Forelimb muscle (tissue), 1 donor: ENCODE measurements around the gene CPNE9. TPM values are rescaled to one million over a fixed set of nuclear protein-coding genes. Genes with fewer than 3 reads are reported as not detected.
A peak's percentile ranks its signal among the peaks of the same experiment; 100 is the strongest.
"Not testable (repeated sequence)": the region's sequence is repeated elsewhere in the genome, so short reads cannot be mapped to it uniquely, and the experiment has no call there.

Source experiments
- DNase-seq: peaks from one replicate; pipeline ENCODE4 v3.0.0-alpha.2; 2013; ENCODE audit warnings: low read depth
- polyA plus RNA-seq: library from polyadenylated mRNA; unstranded; fragments of 120-200 nt; gene quantifications from one replicate; pipeline ENCODE4 v1.2.1, GENCODE V29; 2013; ENCODE audit not compliant: insufficient read length

The CPNE9 gene
- polyA plus RNA-seq, 1 donor = not detected

DNA sequence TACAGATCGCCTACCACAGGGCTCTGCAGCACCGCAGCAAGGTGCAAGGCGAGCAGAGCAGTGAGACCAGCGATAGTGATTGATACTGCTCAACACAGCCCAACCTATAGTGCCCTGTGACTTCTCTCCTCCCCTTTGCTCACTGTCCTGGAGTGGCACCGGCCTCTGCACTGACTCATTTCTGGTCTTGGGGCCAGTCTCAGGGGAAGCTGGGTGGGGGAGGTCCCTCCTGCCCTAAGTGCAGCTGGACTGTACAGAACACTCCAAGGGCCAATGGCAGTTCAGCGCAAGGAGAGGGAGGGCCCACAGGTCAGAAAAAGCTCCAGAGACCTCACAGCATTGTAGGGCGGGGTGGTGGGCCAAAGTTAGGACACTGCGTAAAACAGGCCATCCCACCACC is 43.6 kb downstream of the CPNE9 start:
- no peak for DNase-seq

DNA sequence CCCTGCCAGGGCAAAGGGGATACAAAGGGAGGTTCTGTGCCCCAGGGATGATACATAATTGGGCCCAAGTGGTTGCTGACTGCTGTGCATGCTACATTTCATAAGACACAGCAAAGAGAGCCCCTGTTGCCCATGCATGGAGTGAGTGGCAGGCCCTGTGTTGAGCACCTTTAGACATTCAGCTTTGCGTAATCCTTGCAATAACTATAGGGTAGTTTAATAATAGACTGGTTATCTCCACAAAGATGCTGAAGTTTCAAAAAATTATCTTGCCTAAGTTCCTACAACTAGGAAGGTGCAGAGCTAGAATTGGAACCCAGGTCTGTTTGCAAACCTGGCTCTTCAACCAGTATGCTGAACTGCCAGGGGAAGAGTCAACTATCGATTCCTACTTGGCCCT is 44.4 kb downstream of the CPNE9 start:
- no peak for DNase-seq

DNA sequence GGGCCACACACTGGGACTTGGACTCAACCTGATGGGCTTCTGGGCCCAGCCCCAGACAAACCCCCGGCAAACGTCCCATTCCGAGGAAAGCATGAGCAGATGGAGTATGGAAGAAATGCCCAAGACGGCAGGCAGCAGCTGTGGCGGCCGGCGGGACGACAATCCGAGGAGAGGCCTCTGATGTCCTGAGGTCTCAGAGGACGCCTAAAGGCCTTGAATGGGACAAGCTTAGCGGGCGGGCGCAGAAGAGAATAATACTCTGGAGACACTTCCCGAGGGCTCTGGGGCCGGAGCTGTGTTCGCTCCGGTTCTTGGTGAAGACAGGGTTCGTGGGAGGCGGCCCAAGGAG is 45.6 kb downstream of the CPNE9 start:
- no peak for DNase-seq

DNA sequence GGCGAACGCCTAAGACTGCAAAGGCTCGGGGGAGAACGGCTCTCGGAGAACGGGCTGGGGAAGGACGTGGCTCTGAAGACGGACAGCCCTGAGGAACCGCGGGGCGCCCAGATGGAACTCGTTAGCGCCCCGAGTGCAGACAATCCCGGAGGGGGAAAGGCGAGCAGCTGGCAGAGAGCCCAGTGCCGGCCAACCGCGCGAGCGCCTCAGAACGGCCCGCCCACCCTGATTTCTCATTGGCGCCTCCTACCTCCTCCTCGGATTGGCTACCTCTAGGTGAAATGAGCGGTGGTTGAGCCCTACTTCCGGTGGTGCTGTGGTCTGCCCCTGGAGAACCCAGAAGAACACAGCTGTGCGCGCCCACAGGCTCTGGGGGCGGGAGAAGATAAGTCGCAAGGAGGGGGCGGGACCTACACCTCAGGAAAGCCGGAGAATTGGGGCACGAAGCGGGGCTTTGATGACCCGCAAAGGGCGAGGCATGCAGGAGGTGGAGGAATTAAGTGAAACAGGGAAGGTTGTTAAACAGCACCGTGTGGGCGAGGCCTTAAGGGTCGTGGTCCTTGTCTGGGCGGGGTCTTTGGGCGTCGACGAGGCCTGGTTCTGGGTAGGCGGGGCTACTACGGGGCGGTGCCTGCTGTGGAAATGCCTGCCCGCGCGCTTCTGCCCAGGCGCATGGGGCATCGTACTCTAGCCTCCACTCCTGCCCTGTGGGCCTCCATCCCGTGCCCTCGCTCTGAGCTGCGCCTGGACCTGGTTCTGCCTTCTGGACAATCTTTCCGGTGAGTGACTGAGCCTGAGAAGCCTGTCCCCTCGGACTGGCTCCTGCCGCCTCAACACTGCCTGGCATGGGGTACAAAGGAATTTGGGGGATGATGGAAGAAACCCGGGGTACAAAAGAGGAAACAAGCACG is 46.3 kb downstream of the CPNE9 start, which contains the start of gene OGG1:
Gene OGG1 (plus strand): TSS at position 308 of the 911 bp plus-strand sequence. CDS start 335 bp downstream, at position 643.
- peak; percentile 91 for DNase-seq

DNA sequence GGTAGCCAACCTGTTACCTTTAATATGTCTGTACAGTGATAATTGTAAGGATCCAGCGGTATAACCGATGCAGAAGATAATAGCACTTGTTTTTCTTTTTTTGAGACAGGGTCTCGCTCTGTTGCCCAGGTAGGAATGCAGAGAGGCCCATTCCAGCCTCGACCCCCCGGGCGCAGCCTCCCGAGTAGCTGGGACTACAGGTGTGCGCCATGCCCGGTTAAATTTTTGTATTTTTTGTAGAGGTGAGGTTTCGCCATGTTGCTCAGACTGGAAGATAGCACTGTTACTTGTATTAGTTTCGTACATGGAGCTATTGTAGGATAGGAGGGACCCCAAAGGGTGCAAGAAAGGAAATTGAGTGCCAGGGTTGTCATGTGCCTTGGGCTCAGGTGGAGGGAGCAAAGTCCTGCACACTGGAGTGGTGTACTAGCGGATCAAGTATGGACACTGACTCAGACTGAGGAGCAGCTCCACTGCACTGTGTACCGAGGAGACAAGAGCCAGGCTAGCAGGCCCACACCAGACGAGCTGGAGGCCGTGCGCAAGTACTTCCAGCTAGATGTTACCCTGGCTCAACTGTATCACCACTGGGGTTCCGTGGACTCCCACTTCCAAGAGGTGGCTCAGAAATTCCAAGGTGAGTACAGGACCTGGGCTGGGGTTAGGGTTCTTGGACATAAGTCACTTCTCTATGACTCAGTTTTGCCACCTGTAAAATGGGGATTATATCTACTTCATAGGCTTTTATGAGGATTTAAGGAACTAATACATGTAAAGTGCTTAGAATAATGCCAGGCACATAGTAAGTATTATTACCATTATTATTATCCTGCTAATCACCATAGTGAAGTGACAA is 47.2 kb downstream of the CPNE9 start:
- no peak for DNase-seq

DNA sequence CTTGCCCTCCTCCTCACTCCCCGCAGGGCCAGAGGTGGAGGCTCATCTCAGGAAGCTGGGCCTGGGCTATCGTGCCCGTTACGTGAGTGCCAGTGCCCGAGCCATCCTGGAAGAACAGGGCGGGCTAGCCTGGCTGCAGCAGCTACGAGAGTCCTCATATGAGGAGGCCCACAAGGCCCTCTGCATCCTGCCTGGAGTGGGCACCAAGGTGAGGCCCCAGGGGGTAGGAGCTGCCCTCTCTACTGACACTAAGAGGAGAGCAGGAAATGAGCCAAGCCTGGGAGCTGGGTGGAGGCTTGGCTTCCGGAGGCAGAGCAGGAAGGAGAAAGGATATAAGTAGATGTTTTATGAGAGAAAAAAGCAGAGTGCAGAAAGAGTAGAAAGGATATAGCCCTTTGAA is 51.0 kb downstream of the CPNE9 start:
- DNase-seq = no peak

DNA sequence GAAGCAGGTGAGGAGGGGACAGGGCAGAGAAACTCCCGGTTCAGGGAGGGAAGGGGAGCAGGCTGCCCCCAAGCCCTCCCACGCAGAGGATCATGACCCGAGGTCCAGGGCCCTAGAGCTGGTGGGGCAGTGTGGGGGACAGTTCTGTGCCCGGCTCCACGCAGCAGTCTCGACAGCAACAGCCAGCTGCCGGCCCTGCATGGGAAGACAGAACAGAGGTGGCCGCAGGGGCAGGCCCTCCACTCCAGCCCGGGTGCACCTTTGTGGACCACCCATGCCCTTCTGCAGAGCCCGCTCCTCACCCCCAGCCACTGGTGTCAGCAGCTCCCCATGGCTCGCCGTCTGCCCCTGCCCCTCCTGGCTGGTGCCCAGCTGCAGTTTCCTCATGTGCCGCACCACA is 53.8 kb downstream of the CPNE9 start:
- no peak for DNase-seq

DNA sequence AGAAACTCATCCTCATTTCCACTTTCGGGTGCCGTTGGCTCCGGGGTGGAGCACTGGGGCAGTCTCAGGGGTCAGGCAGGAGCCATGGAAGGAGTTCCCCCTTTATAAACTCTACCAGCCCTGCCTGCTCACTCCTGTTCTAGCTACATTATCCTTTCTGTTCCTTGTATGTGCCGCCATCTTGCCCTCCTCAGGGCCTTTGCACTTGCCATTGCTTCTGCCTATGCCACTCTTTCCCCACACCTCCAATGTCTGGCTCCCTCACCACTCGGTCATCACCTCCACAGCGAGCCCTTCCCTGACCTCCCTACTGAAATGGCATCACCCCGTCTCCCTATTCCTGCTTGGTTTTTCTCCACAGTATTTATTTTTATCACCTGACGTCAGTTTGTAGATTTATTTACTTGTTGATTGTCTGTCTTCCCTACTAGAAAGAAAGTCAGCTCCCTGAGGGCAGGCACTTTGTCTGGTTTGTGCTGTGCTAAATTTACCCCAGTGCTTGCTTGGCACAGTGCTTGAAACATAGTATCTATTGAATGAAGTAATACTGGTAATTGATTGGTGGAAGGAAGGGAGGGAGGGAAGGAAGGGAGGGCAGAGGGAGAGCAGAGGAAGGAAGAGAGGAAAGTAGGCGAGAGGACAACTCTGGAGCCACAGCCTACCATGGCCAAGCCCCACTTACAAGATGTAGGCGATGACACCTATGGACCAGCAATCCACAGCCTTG is 57.3 kb downstream of the CPNE9 start:
- DNase-seq = no peak

DNA sequence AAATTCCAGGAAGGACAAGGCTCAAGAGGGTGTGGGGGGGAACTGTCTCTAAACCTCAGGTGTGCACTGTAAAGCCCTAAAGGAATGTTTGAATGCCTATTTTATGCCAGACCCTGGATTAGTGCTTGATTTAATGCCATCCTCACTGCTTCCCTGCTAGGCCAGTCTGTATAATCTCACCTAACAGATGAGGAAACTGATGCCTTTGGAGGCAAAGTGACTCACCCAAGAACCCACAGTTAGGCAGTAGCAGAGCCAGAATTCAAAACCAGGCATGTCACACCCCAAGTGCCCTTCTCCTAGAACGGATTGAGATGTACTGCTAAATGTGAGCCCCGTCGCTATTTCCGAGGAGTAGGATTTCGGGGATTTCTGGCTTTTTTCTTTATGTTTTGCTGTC is 58.3 kb downstream of the CPNE9 start:
- no peak for DNase-seq

DNA sequence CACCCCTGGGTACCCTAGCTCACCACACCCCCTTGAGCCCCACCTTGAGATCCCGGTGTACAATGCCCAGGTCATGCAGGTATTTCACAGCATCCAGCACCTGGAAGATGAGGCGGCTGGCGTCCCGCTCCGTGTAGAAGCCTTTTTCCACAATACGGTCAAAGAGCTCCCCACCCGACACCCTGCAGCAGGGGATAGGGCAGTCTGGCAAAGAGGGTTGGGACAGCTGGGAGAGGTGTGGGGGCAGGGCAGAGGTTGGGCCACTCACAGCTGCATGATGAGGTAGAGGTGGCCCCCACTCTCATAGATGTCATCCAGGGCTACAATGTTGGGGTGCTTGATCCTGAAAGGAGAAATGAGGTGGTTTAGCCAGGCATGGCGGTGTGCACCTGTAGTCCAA is 59.2 kb downstream of the CPNE9 start:
- DNase-seq = no peak

DNA sequence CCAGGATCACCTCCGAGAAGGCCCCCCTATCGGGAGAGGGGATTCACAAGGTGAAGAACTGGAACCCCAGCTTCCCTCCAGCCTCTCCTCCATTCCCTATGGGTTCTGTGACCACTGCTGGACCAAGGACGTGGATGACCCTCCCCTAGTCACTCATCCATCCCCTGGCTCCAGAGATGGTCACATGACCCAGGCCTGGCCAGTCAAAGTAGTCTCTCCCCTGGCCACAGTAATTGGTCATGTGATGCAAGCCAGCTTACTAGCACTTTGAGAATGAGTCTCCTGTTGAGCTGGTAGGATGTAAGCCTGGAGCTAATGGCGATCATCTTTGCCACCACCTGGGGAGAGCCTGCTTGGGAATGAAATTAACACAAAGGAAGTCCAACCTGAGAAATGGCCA is 62.2 kb downstream of the CPNE9 start:
- no peak for DNase-seq

DNA sequence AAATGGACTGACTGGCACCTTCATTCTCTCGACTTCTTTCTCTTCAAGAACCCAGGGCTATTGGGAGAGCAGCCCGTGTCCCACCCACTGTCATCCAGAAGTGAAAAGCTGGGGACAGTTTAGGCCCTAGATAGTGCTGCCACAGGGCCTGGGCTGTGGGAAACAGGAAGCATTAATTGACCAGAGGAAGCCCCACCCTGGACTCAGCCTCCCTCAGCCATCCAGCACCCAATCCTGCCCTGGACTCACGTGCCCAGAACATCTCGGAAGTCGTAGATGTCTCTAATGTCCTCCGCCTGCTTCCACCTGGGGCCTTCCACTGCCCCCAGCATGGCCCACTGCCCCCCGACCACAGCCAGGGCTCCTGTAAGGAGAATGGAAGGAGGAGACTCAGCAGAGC is 63.8 kb downstream of the CPNE9 start:
- DNase-seq = no peak

DNA sequence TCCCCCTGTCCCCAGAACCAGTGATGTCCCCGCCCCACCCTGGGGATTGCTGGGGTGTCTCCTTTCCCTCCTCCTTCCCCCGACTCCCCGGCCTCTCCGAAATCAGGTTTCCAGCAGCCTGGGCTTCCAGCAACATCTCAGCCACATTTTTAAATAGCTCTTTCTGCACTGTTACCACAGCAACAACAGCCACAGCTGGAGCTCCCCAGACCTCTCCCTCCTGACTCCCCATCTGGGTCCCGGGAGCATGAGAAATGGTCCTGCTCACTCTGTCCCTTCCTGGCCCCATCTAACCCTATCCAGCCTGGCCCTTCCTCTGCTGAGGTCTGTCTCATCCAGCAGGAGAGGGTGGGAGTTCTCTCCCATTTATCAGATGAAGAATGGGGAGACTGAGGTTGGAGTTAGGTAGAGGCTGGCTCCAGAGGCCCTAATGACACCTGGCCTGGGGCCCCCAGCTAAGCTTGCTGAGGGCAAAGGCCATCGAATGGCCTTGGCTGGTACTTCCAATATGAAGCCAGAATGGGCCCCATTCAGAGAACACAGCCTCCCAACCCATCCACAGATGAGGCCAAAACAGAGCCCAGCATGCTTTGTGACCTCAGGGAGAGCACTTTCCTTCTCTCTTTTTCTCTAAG is 64.6 kb downstream of the CPNE9 start:
- no peak for DNase-seq

DNA sequence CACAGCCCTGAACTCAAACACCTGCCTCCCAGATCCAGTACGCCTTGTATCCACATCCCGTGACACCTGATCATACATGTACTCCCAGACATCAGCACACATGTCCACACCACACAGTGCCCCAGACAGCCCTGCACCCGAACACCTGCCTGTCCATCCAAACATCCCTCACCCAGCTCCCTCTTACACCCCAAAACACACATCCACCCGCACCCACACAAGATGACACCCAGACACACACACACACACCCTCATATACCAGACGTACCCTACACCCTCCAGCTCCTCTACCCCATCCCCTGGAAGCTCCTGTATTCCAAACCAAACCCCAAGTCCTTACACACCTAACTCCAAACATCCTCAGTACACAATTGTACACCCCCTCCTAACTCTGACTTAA is 65.4 kb downstream of the CPNE9 start:
- DNase-seq = no peak

DNA sequence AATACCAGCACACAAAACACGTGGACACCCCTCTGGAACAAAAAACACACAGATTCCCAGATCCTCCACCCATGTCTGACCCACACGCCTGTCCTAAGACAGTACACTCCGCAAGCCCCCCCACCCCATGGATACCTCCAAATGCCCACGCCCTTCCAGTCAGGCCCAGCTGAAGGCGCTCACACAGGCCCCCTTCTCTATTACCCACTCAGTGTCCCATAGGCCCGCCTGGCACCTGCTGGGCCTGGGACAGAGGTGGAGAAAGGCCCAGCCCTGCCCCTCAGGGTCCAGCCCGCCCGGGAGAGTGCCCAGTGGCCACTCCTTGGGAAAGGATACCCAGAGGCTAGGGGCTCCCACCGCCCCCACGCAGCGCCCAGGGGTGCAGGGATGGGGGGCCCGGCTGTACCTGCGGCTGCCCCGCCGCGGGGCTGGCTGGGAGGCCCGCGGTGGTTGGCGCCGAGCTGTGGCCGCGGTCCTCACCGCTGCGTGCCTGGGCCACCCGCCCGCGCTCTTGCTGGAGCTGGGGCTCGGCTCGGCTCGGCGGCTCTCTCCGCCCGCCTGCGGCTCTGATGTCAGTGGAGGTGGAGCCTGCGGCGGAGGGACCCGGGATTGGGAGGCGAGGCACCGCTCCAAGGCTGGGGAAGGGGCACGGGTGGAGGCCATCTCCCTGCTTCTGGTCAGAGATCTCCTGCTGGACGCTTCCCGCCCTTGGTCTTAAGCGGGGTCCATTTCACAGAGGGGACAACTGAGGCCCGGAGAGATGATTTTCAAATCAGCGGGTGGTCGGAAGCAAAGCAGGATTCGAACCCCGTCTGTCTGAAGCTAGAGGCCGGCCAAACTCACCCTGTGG is 66.0 kb downstream of the CPNE9 start, which contains the start of gene CAMK1:
Gene CAMK1 (minus strand): TSS at position 522 of the 850 bp plus-strand sequence. CDS start 2,198 bp downstream, outside the sequence.
- peak; percentile 60 for DNase-seq

DNA sequence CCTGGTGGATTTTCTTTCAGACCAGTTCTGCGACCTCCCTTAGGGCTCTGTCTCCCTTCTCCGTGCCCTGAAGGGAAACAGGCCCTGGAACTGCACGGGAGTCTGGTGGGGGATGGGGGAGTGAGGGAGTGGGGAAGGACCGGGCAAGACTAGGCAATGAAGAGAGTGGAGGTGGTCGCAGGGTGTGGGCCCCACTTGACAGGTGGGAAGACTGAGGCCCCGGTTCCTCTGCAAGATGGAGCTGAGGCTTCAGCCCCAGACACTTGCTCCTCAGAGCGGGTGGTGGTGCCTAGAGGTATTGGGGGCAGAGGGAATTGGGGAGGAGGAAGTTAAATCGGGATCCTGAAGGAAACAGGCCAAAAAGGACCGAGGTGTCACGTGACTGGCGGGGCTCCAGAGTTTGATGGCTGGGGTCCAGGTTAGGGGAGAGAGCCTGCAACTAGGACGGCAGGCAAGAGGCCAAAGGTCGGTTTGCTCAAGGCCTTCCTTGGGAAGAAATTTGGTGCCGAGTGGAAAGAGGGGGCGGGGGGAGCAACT is 66.7 kb downstream of the CPNE9 start:
- peak; percentile 47 for DNase-seq

DNA sequence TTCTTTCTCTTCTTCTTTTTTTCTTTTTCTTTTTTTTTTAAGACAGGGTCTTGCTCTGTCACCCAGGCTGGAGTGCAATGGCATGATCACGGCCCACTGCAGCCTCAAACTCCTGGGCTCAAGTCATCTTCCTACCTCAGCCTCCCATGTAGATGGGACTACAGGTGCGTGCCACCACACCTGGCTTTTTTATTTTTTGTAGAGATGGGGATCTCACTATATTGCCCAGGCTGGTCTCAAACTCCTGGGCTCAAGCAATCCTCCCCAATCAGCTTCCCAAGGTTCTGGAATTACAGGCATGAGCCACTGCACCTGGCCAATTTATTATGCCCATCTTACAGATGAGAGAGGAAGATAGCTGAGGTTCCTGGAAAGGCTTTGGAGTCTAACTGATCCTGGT is 67.4 kb downstream of the CPNE9 start:
- not testable (repeated sequence) for DNase-seq

DNA sequence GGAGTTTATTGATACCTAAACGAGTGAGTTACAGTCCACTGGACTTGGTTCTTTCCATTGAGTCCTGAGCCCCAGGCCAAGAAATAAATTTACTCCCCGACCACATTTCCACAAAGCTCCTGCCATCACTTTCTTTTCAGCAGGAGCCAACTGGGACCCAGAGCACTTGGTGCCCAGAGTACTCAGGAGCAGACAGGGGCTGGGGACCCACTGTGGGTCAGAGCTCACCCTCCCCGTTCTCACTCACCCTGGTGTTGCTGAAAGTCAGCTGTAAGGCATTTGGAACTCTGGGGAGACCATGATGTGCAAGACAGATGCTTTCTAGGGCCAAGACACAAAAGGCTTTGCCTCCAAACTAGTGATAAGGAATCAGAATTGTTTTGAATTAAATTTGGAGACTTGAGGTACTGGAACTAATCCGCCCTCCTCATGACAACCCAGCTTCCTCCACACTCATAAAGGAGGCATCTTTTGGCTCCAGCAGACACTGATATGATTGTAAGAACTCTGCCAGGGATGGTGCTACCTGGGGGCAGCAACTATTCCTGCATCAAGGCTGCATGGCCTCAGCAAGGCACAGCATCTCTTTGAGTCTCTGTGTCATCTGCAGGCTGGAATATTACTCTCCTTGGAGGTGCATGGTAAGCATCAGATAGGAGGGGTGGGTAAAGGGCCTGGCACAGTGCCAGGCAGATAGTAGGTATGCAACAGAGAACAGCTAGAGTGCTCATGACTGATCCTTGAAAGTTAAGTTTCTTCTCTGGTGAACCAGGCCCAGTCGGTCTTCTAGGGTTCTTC is 73.5 kb downstream of the CPNE9 start:
- DNase-seq = no peak

DNA sequence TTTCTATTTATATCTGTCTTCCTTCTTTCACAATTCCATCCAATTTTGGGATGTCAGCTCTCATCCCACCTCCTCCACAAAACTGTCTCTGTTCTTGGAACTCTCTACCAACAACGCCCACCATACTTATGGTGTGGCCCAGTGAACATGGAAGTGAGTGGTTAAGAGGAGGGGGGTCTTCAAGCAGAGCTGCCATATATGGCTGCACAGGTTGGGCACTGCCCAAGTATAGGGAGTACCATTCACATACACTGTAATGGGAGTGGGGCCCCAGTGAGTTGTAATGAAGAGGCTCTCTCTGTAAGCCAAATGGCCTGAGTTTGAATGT is 74.0 kb downstream of the CPNE9 start:
- DNase-seq = no peak
